Chondrocyte (in vitro differentiated cells): ENCODE results near the gene COLEC11. TPM values are rescaled to one million over a fixed set of nuclear protein-coding genes. Genes with fewer than 3 reads are reported as not detected.
A peak's percentile ranks its signal among the peaks of the same experiment; 100 is the strongest.

Experiments used
- DNase-seq: peaks from one replicate; pipeline ENCODE4 v3.0.0; 2021; ENCODE audit warnings: mixed read lengths, low spot score
- H3K27ac Mint-ChIP-seq: one replicate; pipeline ENCODE4 v1.8.0; 2021; ENCODE audit warnings: mild to moderate bottlenecking, moderate library complexity, mixed read lengths; ENCODE audit not compliant: unreplicated experiment
- H3K27me3 Mint-ChIP-seq: 2 replicates; pipeline ENCODE4 v1.8.0; 2021; ENCODE audit warnings: low read depth, mixed read lengths
- H3K36me3 Mint-ChIP-seq: 2 replicates; pipeline ENCODE4 v1.8.0; 2021; ENCODE audit warnings: low read depth, mixed read lengths
- H3K4me1 Mint-ChIP-seq: 2 replicates; pipeline ENCODE4 v1.8.0; 2021; ENCODE audit warnings: low read depth, mild to moderate bottlenecking, mixed read lengths
- H3K4me3 Mint-ChIP-seq: one replicate; pipeline ENCODE4 v1.8.0; 2021; ENCODE audit warnings: mild to moderate bottlenecking, moderate library complexity, mixed read lengths; ENCODE audit not compliant: unreplicated experiment
- H3K9me3 Mint-ChIP-seq: 2 replicates; pipeline ENCODE4 v1.8.0; 2021; ENCODE audit warnings: low read depth, mixed read lengths
- total RNA-seq: library from RNA; stranded (reverse); gene quantifications from 3 replicates; pipeline ENCODE4 v1.2.1, GENCODE V29; 2021
- TF ChIP-seq, protein P1 (sequence below): fragments of 200-600 bp; sonication (generic); IDR thresholded peaks from 2 replicates; pipeline ENCODE4 v1.5.0; 2021; ENCODE audit warnings: antibody characterized with exemption, mild to moderate bottlenecking, moderate library complexity

COLEC11 gene
- total RNA-seq, 1 donor from 2014 or later: not detected

DNA sequence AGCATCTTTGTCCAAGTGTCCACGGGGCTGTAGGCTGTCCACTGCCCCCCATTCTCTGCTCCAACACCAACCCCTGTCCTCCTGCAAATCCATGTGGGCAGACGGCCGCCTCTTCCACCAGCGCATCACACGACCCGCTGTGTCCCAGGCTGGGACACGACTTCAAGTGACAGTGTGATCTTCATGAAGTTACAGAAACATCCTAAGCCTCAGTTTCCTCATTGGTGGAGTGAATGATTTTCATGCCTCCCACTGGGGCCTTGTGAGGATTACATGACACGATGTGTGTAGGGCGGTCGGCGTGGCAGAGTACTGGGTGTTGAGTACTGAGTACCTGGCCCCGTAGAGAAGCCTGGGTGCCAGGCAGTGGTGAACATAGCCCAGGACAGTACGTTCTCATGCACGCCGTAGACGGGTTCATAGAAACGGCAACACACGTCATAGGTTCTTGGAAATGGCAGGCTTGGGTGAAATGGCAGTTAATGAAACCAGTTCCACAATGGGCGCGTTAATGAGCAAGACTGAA, 53.8 kb downstream of the COLEC11 start:
- TF ChIP-seq, protein P1, sequence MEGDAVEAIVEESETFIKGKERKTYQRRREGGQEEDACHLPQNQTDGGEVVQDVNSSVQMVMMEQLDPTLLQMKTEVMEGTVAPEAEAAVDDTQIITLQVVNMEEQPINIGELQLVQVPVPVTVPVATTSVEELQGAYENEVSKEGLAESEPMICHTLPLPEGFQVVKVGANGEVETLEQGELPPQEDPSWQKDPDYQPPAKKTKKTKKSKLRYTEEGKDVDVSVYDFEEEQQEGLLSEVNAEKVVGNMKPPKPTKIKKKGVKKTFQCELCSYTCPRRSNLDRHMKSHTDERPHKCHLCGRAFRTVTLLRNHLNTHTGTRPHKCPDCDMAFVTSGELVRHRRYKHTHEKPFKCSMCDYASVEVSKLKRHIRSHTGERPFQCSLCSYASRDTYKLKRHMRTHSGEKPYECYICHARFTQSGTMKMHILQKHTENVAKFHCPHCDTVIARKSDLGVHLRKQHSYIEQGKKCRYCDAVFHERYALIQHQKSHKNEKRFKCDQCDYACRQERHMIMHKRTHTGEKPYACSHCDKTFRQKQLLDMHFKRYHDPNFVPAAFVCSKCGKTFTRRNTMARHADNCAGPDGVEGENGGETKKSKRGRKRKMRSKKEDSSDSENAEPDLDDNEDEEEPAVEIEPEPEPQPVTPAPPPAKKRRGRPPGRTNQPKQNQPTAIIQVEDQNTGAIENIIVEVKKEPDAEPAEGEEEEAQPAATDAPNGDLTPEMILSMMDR: no peak
- Mint-ChIP-seq H3K27me3 (peaks cover 11% of the 10 kb centered on the region), H3K4me1 (peaks cover 12% of the 10 kb centered on the region), H3K9me3 (no peaks in the 10 kb centered on the region), H3K4me3 (no peak overlapping the region), H3K36me3 (no peaks in the 10 kb centered on the region), H3K27ac (no peak overlapping the region)
- DNase-seq: no peak

DNA sequence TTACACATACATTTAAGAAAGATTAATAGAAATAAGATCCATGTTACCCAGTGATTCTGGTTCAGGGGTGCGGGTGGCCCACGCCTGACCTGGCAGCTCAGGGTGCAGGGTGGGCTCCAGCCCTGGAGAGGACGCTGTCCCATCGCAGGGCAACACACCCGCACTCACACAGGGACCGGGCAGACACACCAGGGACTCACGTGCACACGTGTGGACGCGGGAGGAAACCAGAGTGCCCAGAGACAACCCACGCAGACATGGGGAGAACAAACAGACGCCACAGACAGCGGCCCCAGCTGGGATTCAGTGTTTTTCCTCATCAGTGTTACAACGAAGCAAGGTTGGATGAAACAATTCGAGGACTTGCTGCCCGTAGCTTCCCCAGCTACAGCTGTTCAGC, 54.7 kb downstream of the COLEC11 start:
- DNase-seq: no peak
- Mint-ChIP-seq H3K4me1 (peaks cover 12% of the 10 kb centered on the region), H3K36me3 (no peaks in the 10 kb centered on the region), H3K27me3 (peaks cover 12% of the 10 kb centered on the region), H3K4me3 (no peak overlapping the region), H3K27ac (no peak overlapping the region), H3K9me3 (no peaks in the 10 kb centered on the region)
- TF ChIP-seq, protein P1: no peak

DNA sequence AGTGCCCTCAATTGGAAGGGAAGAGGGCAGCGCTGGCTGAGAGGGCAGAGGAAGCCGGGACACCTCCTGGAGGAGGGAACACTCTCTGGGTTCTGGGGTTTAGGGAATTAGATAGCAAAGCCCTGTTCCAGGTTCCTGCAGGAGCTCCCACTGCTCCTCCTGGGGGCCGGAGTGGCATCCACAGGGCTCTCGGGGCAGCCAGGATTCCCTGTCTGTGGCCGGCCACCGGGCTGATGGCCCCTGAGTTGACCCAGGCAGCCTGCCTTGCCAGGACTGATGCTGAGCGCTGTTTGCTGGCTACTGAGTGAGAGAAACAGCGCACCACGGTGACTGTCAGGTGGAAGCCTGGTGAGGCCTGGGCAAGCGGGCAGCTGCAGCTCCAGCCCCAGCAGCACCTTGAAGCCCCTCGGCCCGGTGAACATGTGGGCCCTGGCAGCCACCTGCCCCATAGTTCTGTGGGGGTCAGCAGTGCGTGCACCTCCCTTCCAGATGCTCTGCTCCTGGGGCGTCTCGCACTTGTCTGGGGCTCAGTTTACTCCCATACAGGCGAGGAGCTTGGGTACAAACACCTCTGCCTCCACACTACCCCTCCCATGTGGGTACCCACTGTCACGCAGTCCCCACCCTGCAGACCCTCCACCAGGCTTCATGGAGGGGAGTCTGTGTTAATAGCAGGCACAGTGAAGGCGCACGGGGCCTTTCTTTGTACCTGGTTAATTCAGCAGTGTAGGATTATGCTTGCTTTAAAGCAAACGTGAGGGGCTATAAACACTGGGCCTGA, 55.4 kb downstream of the COLEC11 start:
- H3K4me3 Mint-ChIP-seq: no peak overlapping the region
- no peaks in the 10 kb centered on the region for H3K36me3 Mint-ChIP-seq
- peaks cover 16% of the 10 kb centered on the region for H3K27me3 Mint-ChIP-seq
- TF ChIP-seq, protein P1: no peak
- DNase-seq: peak; percentile 79
- no peaks in the 10 kb centered on the region for H3K9me3 Mint-ChIP-seq
- H3K27ac Mint-ChIP-seq: peak overlapping the region; percentile 24
- H3K4me1 Mint-ChIP-seq: peaks cover 12% of the 10 kb centered on the region

DNA sequence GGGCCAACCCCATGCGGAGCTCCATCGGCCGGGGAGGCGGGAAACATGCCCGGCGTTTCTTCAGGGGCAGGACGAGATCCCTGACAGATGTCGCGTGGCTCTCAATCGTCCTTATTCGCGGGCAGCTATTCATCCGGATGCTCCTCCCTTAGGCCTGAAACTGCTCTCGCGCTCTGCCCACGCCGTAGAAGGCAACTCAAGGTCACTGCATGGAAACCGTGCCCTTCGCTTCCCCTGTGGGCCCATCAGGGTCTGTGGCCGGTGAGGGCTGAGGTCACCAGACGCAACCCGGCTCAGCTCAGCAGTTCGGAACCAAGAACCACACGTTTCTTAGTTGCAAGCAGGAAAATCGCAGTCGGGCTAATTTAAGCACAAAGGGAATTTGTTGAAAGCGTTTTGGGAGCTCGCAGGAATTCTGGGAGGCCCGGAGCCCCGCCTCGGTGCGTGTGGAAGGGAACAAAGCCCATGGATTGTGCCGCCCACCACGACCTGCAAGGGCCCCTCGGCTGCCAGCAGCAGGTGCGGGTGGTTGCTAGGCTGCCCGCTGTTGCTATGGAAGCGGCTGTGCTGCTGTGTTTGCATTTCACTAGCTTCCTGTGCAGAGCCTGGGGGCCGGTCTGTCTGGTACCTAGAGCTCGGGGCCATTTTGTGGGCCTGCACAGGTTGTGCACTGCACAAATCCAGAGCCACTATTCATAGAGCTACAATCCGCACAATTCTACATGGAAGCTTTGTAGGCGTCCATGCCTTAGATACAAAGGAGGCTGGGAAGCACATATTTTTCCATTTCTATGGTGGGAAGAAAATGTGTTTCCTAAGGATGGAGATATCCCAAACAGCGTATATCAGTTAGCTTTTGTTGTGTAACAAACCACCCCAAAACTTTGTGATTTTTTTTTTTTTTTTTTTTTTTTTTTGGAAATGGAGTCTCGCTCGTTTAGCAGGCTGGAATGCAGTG, 57.1 kb downstream of the COLEC11 start:
- H3K27me3 Mint-ChIP-seq: peaks cover 13% of the 10 kb centered on the region
- peak overlapping the region; percentile 63 for H3K4me3 Mint-ChIP-seq
- H3K27ac Mint-ChIP-seq: peak overlapping the region; percentile 59
- TF ChIP-seq, protein P1: no peak
- peaks cover 15% of the 10 kb centered on the region for H3K4me1 Mint-ChIP-seq
- no peaks in the 10 kb centered on the region for H3K9me3 Mint-ChIP-seq
- peak; percentile 87 for DNase-seq
- H3K36me3 Mint-ChIP-seq: no peaks in the 10 kb centered on the region
